Stimulated activated CD4-positive, alpha-beta T cell treated with anti-CD3 and anti-CD28 coated beads, Interleukin-4, amount 100 ng/mL, for 4 hours (primary cell): ENCODE measurements around the gene CDK6.
A peak's percentile ranks its signal among the peaks of the same experiment; 100 is the strongest.

Source experiments
- DNase-seq, 2 experiments: peaks; one replicate each; pipeline ENCODE4 v3.0.0-alpha.2; 2020

The CDK6 gene

GRCh38 chr7:92843781-92844180 is 7.4 kb upstream of the CDK6 start:
- DNase-seq: no peak

- no peak for DNase-seq
Observed at GRCh38 chr7:92843034-92843760, 6.8 kb upstream of the CDK6 start.

- no peak for DNase-seq
Observed at GRCh38 chr7:92841192-92841591, 4.8 kb upstream of the CDK6 start.

GRCh38 chr7:92840316-92840715 is 3.9 kb upstream of the CDK6 start:
- no peak for DNase-seq

GRCh38 chr7:92839901-92840300 is 3.5 kb upstream of the CDK6 start:
- no peak for DNase-seq

- DNase-seq: no peak
Observed at GRCh38 chr7:92838934-92839333, 2.6 kb upstream of the CDK6 start.

GRCh38 chr7:92837000-92837749 is 802 bp upstream of the CDK6 start:
- DNase-seq: no peak

- peak; percentile 48 to 56 for DNase-seq
Observed at GRCh38 chr7:92835851-92836488, 403 bp downstream of the CDK6 start.

GRCh38 chr7:92835261-92835850 is 1.0 kb downstream of the CDK6 start:
- peak; percentile 46 to 56 for DNase-seq

- DNase-seq: peak; percentile 4 to 18
Observed at GRCh38 chr7:92834507-92835260, 1.7 kb downstream of the CDK6 start.

GRCh38 chr7:92833766-92834506 is 2.4 kb downstream of the CDK6 start:
- peak; percentile 77 to 84 for DNase-seq

- peak; percentile 86 to 87 for DNase-seq
Observed at GRCh38 chr7:92833024-92833765, 3.2 kb downstream of the CDK6 start.

- no peak for DNase-seq
Observed at GRCh38 chr7:92832534-92833023, 3.8 kb downstream of the CDK6 start.

- no peak for DNase-seq
Observed at GRCh38 chr7:92831716-92832533, 4.4 kb downstream of the CDK6 start.

- no peak for DNase-seq
Observed at GRCh38 chr7:92830532-92831110, 5.8 kb downstream of the CDK6 start.

GRCh38 chr7:92830027-92830426 is 6.3 kb downstream of the CDK6 start:
- no peak for DNase-seq

- DNase-seq: no peak
Observed at GRCh38 chr7:92827464-92828120, 8.8 kb downstream of the CDK6 start.

- DNase-seq: no peak
Observed at GRCh38 chr7:92826258-92826938, 10.0 kb downstream of the CDK6 start.
